Endothelial cell of umbilical vein (primary cell): ENCODE measurements around the gene TBL1Y. TPM values are rescaled to one million over a fixed set of nuclear protein-coding genes. Genes with fewer than 3 reads are reported as not detected.

Experiments used
- BruUV-seq: library from RNA; stranded (reverse); fragments of 400-500 nt; replicated peaks from 2 replicates; lab custom pipeline; 2021; lab: Mats Ljungman, UMichigan
- CTCF ChIA-PET: fragments of 300-600, 350-600 bp; sonication (Branson Sonifier 250); formaldehyde crosslinking; loops from one replicate; lab custom pipeline; 2021; ENCODE audit warnings: antibody characterized with exemption, inconsistent platforms; lab: Charles Lee
- POLR2A ChIA-PET: fragments of 300-600, 350-600 bp; sonication (Branson Sonifier 250); formaldehyde crosslinking; loops from one replicate; lab custom pipeline; 2021; ENCODE audit warnings: antibody characterized with exemption, inconsistent platforms; lab: Charles Lee
- DNase-seq: peaks from one replicate; pipeline ENCODE4 v3.0.0-alpha.2; 2011; ENCODE audit warnings: low read depth, low spot score
- FAIRE-seq: peaks from 2 replicates; lab custom pipeline; 2011; peaks lifted over from hg19 to GRCh38; lab: Jason Lieb, UNC
- H2AFZ ChIP-seq: 2 replicates; pipeline ENCODE4 v1.6.0; 2012; ENCODE audit warnings: low read depth, low read length, control low read depth, inconsistent platforms
- H3K27ac ChIP-seq: 2 replicates; pipeline ENCODE4 v1.5.1; 2011; ENCODE audit warnings: low read depth, mild to moderate bottlenecking, control low read depth, low read length, moderate library complexity; ENCODE audit not compliant: insufficient read depth
- H3K27me3 ChIP-seq, 2 experiments: 2 replicates each; pipeline versions ENCODE4 v1.6.0 to v1.6.1; 2011; ENCODE audit warnings: low read length in 2 of 2, mixed read lengths in 1 of 2; ENCODE audit not compliant: control insufficient read depth in 2 of 2, insufficient read depth in 2 of 2
- H3K36me3 ChIP-seq, 2 experiments: 2 replicates in 1 of 2; 3 replicates in 1 of 2; pipeline ENCODE4 v1.5.1; 2011; ENCODE audit warnings: low read length in 2 of 2, mild to moderate bottlenecking in 1 of 2, moderate library complexity in 1 of 2; ENCODE audit not compliant: control insufficient read depth in 2 of 2, insufficient read depth in 2 of 2; ENCODE audit errors: extremely low read depth in 1 of 2
- H3K4me1 ChIP-seq: 3 replicates; pipeline ENCODE4 v1.5.1; 2011; ENCODE audit warnings: mild to moderate bottlenecking, low read length; ENCODE audit not compliant: control insufficient read depth, insufficient read depth; ENCODE audit errors: extremely low read depth
- H3K4me2 ChIP-seq: 2 replicates; pipeline ENCODE4 v1.6.1; 2011; ENCODE audit warnings: low read length, control low read depth, mixed read lengths; ENCODE audit not compliant: insufficient read depth
- H3K4me3 ChIP-seq, 3 experiments: fragments of 200-600 bp in 1 of 3; sonication (generic), shearing (Covaris generic) in 1 of 3; replicated peaks in 1 of 3; 2 replicates each; pipeline ENCODE4 v1.5.1; 2011 to 2016; ENCODE audit warnings: control low read depth in 3 of 3, low read length in 3 of 3, mild to moderate bottlenecking in 2 of 3, inconsistent platforms in 1 of 3, low read depth in 1 of 3, moderate library complexity in 1 of 3; ENCODE audit not compliant: insufficient read depth in 1 of 3
- H3K79me2 ChIP-seq: 2 replicates; pipeline ENCODE4 v1.6.0; 2012; ENCODE audit warnings: low read length, inconsistent platforms; ENCODE audit not compliant: control insufficient read depth, insufficient read depth
- H3K9ac ChIP-seq: replicated peaks from 2 replicates; pipeline ENCODE3; 2011; ENCODE audit warnings: low read length, control low read depth; ENCODE audit not compliant: insufficient read depth; ENCODE audit errors: extremely low read depth
- H3K9me1 ChIP-seq: replicated peaks from 3 replicates; pipeline ENCODE4 v1.6.0; 2011; ENCODE audit warnings: mild to moderate bottlenecking, low read length; ENCODE audit not compliant: control insufficient read depth, insufficient read depth; ENCODE audit errors: extremely low read depth
- H3K9me3 ChIP-seq: replicated peaks from 2 replicates; pipeline ENCODE4 v1.5.1; 2012; ENCODE audit warnings: low read length, inconsistent platforms; ENCODE audit not compliant: control insufficient read depth, insufficient read depth
- H4K20me1 ChIP-seq: replicated peaks from 2 replicates; pipeline ENCODE3; 2011; ENCODE audit warnings: mild to moderate bottlenecking, low read length; ENCODE audit not compliant: control insufficient read depth, insufficient read depth; ENCODE audit errors: extremely low read depth
- CTCF ChIP-seq, 2 donors: IDR thresholded peaks; 1 replicate in 1 of 2; 2 replicates in 1 of 2; pipeline ENCODE4 v1.5.1; 2011; ENCODE audit warnings: low read length in 2 of 2, mild to moderate bottlenecking in 2 of 2, moderate library complexity in 2 of 2, control low read depth in 1 of 2, inconsistent platforms in 1 of 2, low read depth in 1 of 2; ENCODE audit not compliant: insufficient read depth in 1 of 2; ENCODE audit errors: extremely low read depth in 1 of 2
- EZH2 ChIP-seq: IDR thresholded peaks from 2 replicates; pipeline ENCODE4 v1.6.1; 2012; ENCODE audit warnings: borderline replicate concordance, low read depth, mild to moderate bottlenecking, moderate library complexity, low read length, inconsistent platforms; ENCODE audit not compliant: severe bottlenecking
- FOS ChIP-seq: IDR thresholded peaks from 2 replicates; pipeline ENCODE4 v1.6.1; 2011; ENCODE audit warnings: mild to moderate bottlenecking, low read length, moderate library complexity, borderline replicate concordance; ENCODE audit not compliant: insufficient read depth
- GATA2 ChIP-seq: IDR thresholded peaks from 2 replicates; pipeline ENCODE4 v1.7.0; 2011; ENCODE audit warnings: low read depth, mild to moderate bottlenecking, moderate library complexity, mixed read lengths, low read length; ENCODE audit not compliant: insufficient read length, insufficient read depth
- JUN ChIP-seq: IDR thresholded peaks from 2 replicates; pipeline ENCODE4 v1.6.1; 2011; ENCODE audit warnings: borderline replicate concordance, low read depth; ENCODE audit not compliant: insufficient read length, insufficient read depth
- MAX ChIP-seq: IDR thresholded peaks from 2 replicates; pipeline ENCODE4 v1.6.1; 2011; ENCODE audit not compliant: insufficient read depth, insufficient read length
- MYC ChIP-seq: IDR thresholded peaks from one replicate; pipeline ENCODE4 v1.6.1; 2011; ENCODE audit warnings: mild to moderate bottlenecking, low read depth, low read length
- POLR2A ChIP-seq: IDR thresholded peaks from 2 replicates; pipeline ENCODE4 v1.6.1; 2012; ENCODE audit warnings: low read depth, mild to moderate bottlenecking, control low read depth, low read length
- POLR2AphosphoS5 ChIP-seq: IDR thresholded peaks from 2 replicates; pipeline ENCODE4 v1.6.1; 2012; ENCODE audit warnings: low read depth, mild to moderate bottlenecking, control low read depth, low read length, moderate library complexity; ENCODE audit not compliant: insufficient read depth
- dilution Hi-C: fragments of 300-500 bp; cut with MboI; formaldehyde crosslinking; loops from one replicate; pipeline ENCODE4 v1.15.0; 2019; ENCODE audit warnings: low sequenced_read_pairs; ENCODE audit not compliant: extremely low pct_ligation_motif_present
- intact Hi-C: fragments of 100-400 bp; cut with micrococcal nuclease; formaldehyde crosslinking; loops from one replicate; pipeline ENCODE4 v1.10.0; 2022
- polyA plus RNA-seq, 4 experiments: library from polyadenylated mRNA; depleted of rRNA in 3 of 4; stranded (reverse) in 3 of 4; unstranded in 1 of 4; fragments of >200 nt; gene quantifications; 2 replicates each; pipeline versions ENCODE4 v1.2.1 to v1.2.3, GENCODE V29; 2011 to 2012; ENCODE audit warnings: missing spikeins in 1 of 4
- total RNA-seq: library from RNA; stranded (reverse); gene quantifications from 2 replicates; pipeline ENCODE4 v1.2.3, GENCODE V29; 2021

TBL1Y gene
- total and polyA plus RNA-seq, 2 donors (not counting 3 experiments of a cell fraction or from before 2014, with no cell fraction given) = not detected

- dilution Hi-C loops = no loop called here
These were observed 10.6 kb downstream of the TBL1Y start for GRCh38 chrY:6921061-6921460.

More at GRCh38 chrY:6921061-6921460, 10.6 kb downstream of the TBL1Y start:
- H3K79me2 ChIP-seq = no peaks in the 10 kb centered on the region
- TF ChIP-seq MYC = no peak
- TF ChIP-seq EZH2 = no peak
- TF ChIP-seq POLR2AphosphoS5 = no peak
- no peak for TF ChIP-seq GATA2
- no peak for TF ChIP-seq POLR2A
- no peak for TF ChIP-seq FOS
- TF ChIP-seq CTCF (IDR thresholded peaks at IDR 0.05; ENCODE audit: extremely low read depth in 1 of 2, insufficient read depth in 1 of 2, low read depth in 1 of 2, low read length in 2 of 2) = no peak
- no peak for TF ChIP-seq JUN
- TF ChIP-seq MAX = no peak
- CTCF ChIA-PET = no interaction called here
- no peak overlapping the region for H3K4me3 ChIP-seq
- H2AFZ ChIP-seq = no peak overlapping the region
- no peaks in the 10 kb centered on the region for H3K36me3 ChIP-seq
- intact Hi-C loops = no loop called here
- H3K27me3 ChIP-seq = no peaks in the 10 kb centered on the region
- H3K9ac ChIP-seq = no peak overlapping the region
- H3K9me1 ChIP-seq = no peaks in the 10 kb centered on the region
- BruUV-seq = no TSS peak
- POLR2A ChIA-PET = no interaction called here
- DNase-seq (no peak), FAIRE-seq (no peak)
- no peak overlapping the region for H3K27ac ChIP-seq
- H4K20me1 ChIP-seq = no peaks in the 10 kb centered on the region
- no peaks in the 10 kb centered on the region for H3K9me3 ChIP-seq
- no peak overlapping the region for H3K4me2 ChIP-seq
- no peaks in the 10 kb centered on the region for H3K4me1 ChIP-seq
